Measurements from ENCODE around the gene PHACTR4.
"Not testable (repeated sequence)": the region's sequence is repeated elsewhere in the genome, so short reads cannot be mapped to it uniquely, and the experiment has no call there.

Gene PHACTR4

GRCh38 chr1:28443550-28443949, 74.0 kb downstream of the PHACTR4 start:
- Histone ChIP-seq H3K9ac (no peak overlapping the region), H3K27ac (no peak overlapping the region), H3K9me3 (ENCODE audit: control insufficient read depth, low read length) (no peaks in the 10 kb centered on the region), H3K4me2 (ENCODE audit: low read length) (no peak overlapping the region), H3K79me2 (no peaks in the 10 kb centered on the region), H2AFZ (no peak overlapping the region), H3K36me3 (ENCODE audit: control insufficient read depth, insufficient read depth, low read length) (no peaks in the 10 kb centered on the region), H3K27me3 (ENCODE audit: control insufficient read depth, insufficient read depth, low read length) (no peaks in the 10 kb centered on the region), H3K4me1 (no peaks in the 10 kb centered on the region), H3K4me3 (ENCODE audit: low read depth, low read length) (no peak overlapping the region)
- no peak for TF ChIP-seq CTCF (IDR thresholded peaks at IDR 0.05)

GRCh38 chr1:28447679-28448078, 78.1 kb downstream of the PHACTR4 start:
- no peak overlapping the region for H3K27ac ChIP-seq
- no peak for TF ChIP-seq CTCF (IDR thresholded peaks at IDR 0.05)
- no peaks in the 10 kb centered on the region for H3K27me3 ChIP-seq (ENCODE audit: control insufficient read depth, insufficient read depth, low read length)
- H3K4me1 ChIP-seq, result no peaks in the 10 kb centered on the region
- H3K9me3 ChIP-seq (ENCODE audit: control insufficient read depth, low read length), result no peaks in the 10 kb centered on the region
- H3K79me2 ChIP-seq, result no peaks in the 10 kb centered on the region
- no peak overlapping the region for H3K9ac ChIP-seq
- H3K4me2 ChIP-seq (ENCODE audit: low read length), result no peak overlapping the region
- no peak overlapping the region for H3K4me3 ChIP-seq (ENCODE audit: low read depth, low read length)
- H3K36me3 ChIP-seq (ENCODE audit: control insufficient read depth, insufficient read depth, low read length), result no peaks in the 10 kb centered on the region
- no peak overlapping the region for H2AFZ ChIP-seq

- H2AFZ ChIP-seq; H3K36me3 ChIP-seq (ENCODE audit: control insufficient read depth, insufficient read depth, low read length); H3K9ac ChIP-seq; H3K9me3 ChIP-seq (ENCODE audit: control insufficient read depth, low read length); H3K27me3 ChIP-seq (ENCODE audit: control insufficient read depth, insufficient read depth, low read length); H3K79me2 ChIP-seq; H3K4me2 ChIP-seq (ENCODE audit: low read length); H3K4me1 ChIP-seq; H3K27ac ChIP-seq; H3K4me3 ChIP-seq (ENCODE audit: low read depth, low read length): not testable (repeated sequence)
These were observed 78.6 kb downstream of the PHACTR4 start for GRCh38 chr1:28448094-28448611.

- Histone ChIP-seq H3K79me2 (no peaks in the 10 kb centered on the region), H3K27me3 (ENCODE audit: control insufficient read depth, insufficient read depth, low read length) (no peaks in the 10 kb centered on the region), H2AFZ (no peak overlapping the region), H3K36me3 (ENCODE audit: control insufficient read depth, insufficient read depth, low read length) (no peaks in the 10 kb centered on the region), H3K4me3 (ENCODE audit: low read depth, low read length) (no peak overlapping the region), H3K4me2 (ENCODE audit: low read length) (no peak overlapping the region), H3K4me1 (no peaks in the 10 kb centered on the region), H3K9ac (no peak overlapping the region), H3K27ac (no peak overlapping the region), H3K9me3 (ENCODE audit: control insufficient read depth, low read length) (no peaks in the 10 kb centered on the region)
- TF ChIP-seq CTCF (IDR thresholded peaks at IDR 0.05), result no peak
These were observed 80.4 kb downstream of the PHACTR4 start for GRCh38 chr1:28449904-28450303.

GRCh38 chr1:28450561-28450960, 81.0 kb downstream of the PHACTR4 start:
- Histone ChIP-seq H3K9me3 (ENCODE audit: control insufficient read depth, low read length) (no peaks in the 10 kb centered on the region), H3K4me3 (ENCODE audit: low read depth, low read length) (no peak overlapping the region), H3K9ac (no peak overlapping the region), H3K79me2 (no peaks in the 10 kb centered on the region), H3K27me3 (ENCODE audit: control insufficient read depth, insufficient read depth, low read length) (no peaks in the 10 kb centered on the region), H3K27ac (no peak overlapping the region), H3K4me2 (ENCODE audit: low read length) (no peak overlapping the region), H3K36me3 (ENCODE audit: control insufficient read depth, insufficient read depth, low read length) (no peaks in the 10 kb centered on the region), H2AFZ (no peak overlapping the region), H3K4me1 (no peaks in the 10 kb centered on the region)
- TF ChIP-seq CTCF (IDR thresholded peaks at IDR 0.05), result no peak

Measured in parathyroid adenoma (tissue), 2 donors.